ENCODE data around the gene CRISP2.
"Not testable (repeated sequence)": the region's sequence is repeated elsewhere in the genome, so short reads cannot be mapped to it uniquely, and the experiment has no call there.

The CRISP2 gene, protein sequence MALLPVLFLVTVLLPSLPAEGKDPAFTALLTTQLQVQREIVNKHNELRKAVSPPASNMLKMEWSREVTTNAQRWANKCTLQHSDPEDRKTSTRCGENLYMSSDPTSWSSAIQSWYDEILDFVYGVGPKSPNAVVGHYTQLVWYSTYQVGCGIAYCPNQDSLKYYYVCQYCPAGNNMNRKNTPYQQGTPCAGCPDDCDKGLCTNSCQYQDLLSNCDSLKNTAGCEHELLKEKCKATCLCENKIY

GRCh38 chr6:49713346-49713745 is at the start of gene CRISP2:
TSS of gene CRISP2 (minus strand) at chr6:49713543. CDS start at chr6:49709196, 4,347 bp downstream.
- peak; percentile 4 for DNase-seq

GRCh38 chr6:49744259-49744658 is 30.9 kb upstream of the CRISP2 start, which contains the start of gene CRISP3:
TSS of gene CRISP3 (minus strand) at chr6:49744388. CDS start at chr6:49744367, 21 bp downstream.
- peak; percentile 77 for DNase-seq

GRCh38 chr6:49743429-49743828 is 30.1 kb upstream of the CRISP2 start:
- no peak for DNase-seq

- DNase-seq = peak; percentile 28
Observed at GRCh38 chr6:49739423-49739822, 26.1 kb upstream of the CRISP2 start.

DNA sequence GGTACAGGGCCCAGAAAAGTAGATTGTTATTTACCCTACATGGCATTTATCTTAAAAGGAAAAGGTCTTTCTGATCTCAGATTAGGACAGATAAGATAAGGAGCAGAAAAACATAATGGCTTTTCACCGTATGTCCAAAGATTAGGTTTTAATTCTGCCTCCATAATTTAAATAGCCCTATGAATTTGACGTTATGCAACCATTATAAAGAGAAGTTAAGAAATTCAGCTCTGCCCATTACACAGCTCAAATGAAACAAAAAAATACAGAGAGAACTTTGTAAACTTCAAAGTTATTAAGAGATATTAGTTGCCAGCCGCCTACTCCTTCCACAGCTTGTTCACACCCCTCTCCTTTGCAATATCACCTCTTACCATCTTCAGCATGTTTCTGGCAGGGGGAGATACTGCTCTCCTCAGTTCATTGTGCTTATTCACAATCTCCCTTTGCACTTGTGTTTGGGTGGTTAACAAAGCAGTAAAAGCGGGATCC is 22.7 kb upstream of the CRISP2 start:
- no peak for DNase-seq

DNA sequence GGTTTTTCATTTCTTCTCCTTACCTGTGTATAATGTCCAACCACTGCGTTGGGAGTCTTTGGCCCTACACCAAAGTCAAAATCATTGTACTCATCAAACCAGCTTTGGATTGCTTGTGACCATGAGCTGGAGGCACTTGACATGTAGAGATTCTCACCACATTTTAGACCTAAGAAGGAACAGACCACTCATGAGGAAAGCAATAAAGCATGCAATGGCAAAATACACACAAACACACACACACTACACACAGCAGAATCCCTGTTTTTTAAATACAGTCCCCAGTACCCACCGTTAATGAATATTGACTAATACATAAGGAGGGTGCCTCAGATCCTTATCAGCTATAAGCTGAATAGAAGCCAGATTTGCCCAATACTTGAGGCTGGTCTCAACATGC is 20.3 kb upstream of the CRISP2 start:
- no peak for DNase-seq

- no peak for DNase-seq
Observed at GRCh38 chr6:49732781-49733180, 19.4 kb upstream of the CRISP2 start.

DNA sequence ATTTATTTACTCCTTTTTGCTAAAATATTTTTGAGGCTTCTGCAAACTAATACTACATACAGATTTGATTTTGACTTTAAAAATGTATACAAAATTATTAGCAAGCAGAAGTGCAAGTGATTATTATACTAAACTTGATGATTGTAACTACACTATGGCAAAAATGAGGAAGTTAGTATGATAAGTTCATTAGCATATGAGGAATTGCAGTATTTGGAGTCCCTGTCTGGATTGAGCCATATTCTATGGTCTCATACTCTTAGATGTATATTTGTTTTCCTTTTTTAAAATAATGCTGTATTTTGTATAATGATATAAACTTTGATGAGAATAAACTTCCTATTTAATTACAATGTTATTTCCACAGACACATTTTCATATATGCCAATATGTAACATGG is 16.9 kb upstream of the CRISP2 start:
- DNase-seq = no peak

DNA sequence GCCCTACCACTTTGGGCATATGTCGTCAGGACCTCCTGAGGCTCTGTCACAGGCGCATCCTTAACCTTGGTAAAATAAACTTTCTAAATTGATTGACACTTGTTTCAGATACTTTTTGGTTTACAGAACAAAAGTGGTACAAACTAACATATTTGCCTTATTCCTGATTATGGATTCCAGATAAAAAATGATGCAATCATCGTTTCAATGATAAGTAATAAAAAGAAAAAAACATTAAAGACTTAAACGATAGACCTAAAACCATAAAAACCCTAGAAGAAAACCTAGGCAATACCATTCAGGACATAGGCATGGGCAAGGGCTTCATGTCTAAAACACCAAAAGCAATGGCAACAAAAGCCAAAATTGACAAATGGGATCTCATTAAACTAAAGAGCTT is 10.6 kb upstream of the CRISP2 start:
- not testable (repeated sequence) for DNase-seq

GRCh38 chr6:49721297-49721696 is 8.0 kb upstream of the CRISP2 start:
- no peak for DNase-seq

DNA sequence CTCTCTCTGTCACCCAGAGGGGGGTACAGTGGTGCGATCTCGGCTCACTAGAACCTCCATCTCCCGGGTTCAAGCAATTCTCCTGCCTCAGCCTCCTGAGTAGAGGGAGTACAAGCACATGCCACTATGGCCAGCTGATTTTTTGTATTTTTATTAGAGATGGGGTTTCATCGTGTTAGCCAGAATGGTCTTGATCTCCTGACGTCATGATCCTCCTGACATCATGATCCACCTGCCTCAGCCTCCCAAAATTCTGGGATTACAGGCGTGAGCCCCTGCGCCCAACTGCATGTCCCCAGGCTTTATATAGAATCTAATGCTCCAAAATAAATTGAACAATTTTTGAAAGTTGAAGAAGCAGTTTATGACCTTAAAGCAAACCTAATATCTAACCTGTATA is 7.0 kb upstream of the CRISP2 start:
- no peak for DNase-seq

- DNase-seq = no peak
Observed at GRCh38 chr6:49698478-49698877, 14.9 kb downstream of the CRISP2 start.

GRCh38 chr6:49693512-49693911 is 19.8 kb downstream of the CRISP2 start:
- DNase-seq = no peak

- no peak for DNase-seq
Observed at GRCh38 chr6:49692534-49692933, 20.8 kb downstream of the CRISP2 start.

- no peak for DNase-seq
Observed at GRCh38 chr6:49676671-49677281, 36.6 kb downstream of the CRISP2 start.

DNA sequence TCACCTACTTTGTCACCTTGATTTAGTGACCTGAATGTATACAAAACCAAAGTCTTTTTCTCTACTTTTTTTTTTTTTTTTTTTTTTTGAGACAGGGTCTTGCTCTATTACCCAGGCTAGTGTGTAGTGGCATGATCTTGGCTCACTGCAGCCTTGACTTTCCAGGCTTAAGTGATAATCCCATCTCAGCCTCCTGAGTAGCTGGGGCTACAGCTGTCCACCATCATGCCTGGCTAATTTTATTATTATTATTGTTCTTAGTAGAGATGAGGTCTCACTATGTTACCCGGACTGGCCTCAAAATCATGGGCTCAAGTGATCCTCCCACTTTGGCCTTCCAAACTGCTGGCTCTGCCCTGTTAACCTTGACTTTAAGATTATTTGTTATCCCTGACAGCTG is 37.5 kb downstream of the CRISP2 start:
- no peak for DNase-seq

GRCh38 chr6:49668083-49668511 is 45.2 kb downstream of the CRISP2 start:
- DNase-seq = peak; percentile 12

DNA sequence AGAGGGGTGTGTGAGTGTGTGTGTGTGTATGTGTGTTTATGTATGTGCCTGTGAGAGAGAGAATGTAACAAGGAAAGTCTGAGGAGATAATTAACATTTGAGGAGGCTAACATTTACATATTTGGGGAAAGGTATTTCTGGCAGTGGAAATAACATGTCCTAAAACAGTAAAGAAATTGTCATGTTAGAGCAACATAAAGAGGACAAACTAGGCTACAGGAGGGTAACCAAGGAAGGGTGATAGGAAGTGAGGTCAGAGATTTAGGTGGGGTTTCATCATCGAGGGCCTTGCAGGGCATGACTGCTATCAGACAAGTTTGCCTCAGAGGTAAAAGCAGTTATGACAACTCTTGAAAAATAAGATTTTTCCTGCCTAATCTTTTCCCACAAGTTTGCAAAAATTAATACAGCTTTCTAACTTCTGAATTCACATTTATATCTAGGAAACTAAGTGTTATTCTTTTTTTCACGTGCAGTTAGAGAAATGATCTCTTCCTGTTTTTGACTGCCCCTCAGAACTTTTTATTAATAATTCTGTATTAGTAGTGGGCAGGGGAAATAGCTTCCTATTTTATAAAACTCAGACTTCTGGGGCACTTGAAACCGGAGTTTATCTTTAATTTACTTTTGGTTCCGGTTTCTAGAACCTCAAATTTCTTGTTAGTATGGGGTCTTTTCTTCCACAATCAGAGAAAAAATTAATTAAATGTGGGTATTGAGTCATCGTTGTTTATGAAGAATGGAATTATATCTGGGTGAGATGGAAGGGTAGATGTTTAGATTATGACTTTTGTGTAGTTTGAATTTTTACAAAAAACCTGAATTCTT is 46.2 kb downstream of the CRISP2 start:
- no peak for DNase-seq

- DNase-seq = no peak
Observed at GRCh38 chr6:49666480-49666879, 46.9 kb downstream of the CRISP2 start.

GRCh38 chr6:49664817-49665216 is 48.5 kb downstream of the CRISP2 start:
- DNase-seq = no peak

GRCh38 chr6:49664054-49664453 is 49.3 kb downstream of the CRISP2 start:
- DNase-seq = not testable (repeated sequence)

- no peak for DNase-seq
Observed at GRCh38 chr6:49662892-49663261, 50.5 kb downstream of the CRISP2 start.

DNA sequence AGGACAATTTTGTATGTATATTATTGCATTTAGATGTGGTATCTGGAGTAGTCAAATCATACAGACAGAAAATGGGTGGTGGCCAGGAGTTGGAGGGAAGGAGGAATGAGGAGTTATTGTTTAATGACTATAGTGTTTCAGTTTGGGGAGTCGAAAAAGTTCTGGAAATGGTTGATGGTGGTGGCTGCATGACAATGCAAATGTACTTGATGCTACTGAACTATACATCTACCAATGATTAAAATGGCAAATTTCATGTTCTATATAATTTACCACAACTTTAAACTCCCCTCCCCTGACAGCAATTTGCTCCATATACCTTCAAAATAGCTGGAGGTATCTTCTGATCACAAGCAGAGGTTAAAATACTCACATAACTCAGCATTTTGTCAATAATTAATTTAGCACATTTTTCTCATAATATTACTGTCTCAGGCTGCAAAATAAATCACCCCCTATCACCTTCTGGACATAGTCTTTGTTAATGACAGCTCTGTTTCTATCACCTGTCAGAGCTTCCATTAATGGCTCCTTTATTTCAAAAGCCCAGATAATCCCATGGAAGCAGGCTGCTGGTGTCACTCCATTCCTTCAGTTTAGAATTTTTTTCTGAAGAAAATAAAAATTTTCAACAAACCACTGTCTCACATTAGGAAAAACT is 51.0 kb downstream of the CRISP2 start:
- DNase-seq = no peak

All from NCI-H2029 (cell line).